DMS114 treated with DMSO at 0.1 percent for 48 hours (cell line): ENCODE data around the gene TCF21.
"Not testable (repeated sequence)": the region's sequence is repeated elsewhere in the genome, so short reads cannot be mapped to it uniquely, and the experiment has no call there.

Experiments used
- DNase-seq: peaks from one replicate; lab custom pipeline; 2025; ENCODE audit not compliant: unreplicated experiment; lab: John Stamatoyannopoulos, UW

The TCF21 gene

DNA sequence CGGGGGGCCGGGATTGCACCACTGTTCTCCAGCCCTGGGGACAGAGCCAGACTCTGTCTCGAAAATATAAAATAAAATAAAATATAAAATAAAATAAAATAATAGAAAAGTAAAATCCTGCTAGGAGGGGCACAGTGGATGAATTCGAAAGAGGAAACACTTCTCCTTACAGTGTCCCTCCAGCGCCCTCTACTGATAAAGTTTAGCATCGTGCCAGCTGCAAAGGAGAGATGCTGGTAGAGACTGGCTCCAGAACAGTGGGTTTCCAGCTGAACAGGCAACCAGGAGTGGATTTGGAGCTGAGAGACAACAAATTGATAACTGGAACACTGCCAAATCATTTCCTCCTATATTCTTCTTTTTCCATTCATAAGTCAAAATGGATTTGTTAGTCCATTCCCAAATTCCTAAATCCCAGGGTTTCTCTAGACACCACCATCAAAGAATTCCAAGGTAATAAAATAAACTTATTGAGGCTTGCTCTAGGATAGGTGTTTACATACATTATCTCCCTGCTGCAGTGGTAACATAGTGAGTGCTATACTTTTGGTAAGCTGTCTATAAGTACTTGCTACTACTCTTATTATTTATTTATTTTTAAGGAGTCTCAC is 32.4 kb downstream of the TCF21 start:
- DNase-seq = peak; percentile 25

DNA sequence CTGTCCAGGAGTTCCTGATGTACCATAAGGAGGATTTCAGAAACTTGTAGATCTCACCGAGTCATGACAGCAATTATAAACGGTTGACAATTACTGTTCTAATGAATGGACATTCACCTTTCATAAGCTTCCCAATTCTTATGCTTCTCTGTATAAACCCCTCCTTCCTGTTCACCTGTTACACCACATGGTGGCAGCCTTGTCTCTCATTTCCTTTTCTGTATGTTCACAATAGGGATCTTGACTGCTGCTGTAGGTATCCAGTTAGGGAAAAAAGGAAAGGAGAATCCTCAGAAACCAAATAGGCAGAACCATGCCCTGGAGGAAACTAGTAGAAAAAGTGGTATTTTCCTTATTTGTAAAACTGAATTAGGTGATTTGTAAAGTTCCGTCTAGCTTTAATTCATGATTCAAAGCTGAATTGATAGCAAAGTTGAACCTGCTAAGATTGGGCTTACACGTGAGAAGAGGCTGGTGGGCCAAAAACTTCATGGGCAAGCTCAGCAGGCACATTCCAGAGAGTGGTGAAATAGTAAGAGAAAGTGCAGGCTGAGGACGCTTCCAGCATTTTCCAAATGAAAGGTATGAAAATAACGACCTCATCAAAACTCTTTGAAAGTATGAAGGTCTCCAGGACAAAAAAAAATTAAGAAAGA is 35.2 kb downstream of the TCF21 start:
- peak; percentile 64 for DNase-seq

DNA sequence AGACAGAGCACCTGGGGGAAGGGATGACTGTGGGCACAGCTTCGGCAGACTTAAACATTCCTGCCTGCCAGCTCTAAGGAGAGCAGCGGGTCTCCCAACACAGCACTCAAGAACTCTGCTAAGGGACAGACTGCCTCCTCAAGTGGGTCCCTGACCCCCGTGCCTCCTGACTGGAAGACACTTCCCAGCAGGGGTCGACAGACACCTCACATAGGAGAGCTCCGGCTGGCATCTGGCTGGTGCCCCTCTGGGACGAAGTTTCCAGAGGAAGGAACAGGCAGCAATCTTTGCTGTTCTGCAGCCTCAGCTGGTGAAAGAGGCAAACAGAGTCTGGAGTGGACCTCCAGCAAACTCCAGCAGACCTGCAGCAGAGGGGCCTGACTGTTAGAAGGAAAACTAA is 42.3 kb downstream of the TCF21 start:
- not testable (repeated sequence) for DNase-seq

DNA sequence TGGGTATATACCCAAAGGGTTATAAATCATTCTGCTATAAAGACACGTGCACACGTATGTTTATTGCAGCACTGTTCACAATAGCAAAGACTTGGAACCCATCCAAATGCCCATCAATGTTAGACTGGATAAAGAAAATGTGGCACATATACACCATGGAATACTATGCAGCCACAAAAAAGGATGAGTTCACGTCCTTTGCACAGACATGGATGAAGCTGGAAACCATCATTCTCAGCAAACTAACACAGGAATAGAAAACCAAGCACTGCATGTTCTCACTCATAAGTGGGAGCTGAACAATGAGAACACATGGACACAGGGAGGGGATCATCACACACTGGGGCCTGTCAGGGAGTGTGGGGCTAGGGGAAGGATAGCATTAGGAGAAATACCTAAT is 47.4 kb downstream of the TCF21 start:
- not testable (repeated sequence) for DNase-seq

DNA sequence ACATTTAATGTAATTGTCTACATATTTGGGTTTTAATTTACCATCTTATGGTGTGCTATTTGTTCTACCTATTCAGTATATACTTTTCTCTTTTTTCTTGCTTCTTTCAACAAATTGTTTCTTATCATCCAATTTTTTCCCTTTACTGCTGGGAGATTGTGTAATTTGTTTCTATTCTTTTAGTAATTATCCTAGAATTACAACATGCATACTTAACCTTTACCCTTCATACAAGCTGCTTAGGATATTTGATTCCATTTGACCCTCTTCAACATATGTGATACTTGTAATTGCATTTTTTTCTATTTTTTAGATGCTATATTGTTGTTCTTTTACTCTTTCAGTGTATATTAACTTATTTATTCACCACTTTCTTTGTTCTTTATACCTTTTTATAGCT is 49.0 kb downstream of the TCF21 start:
- DNase-seq = no peak

DNA sequence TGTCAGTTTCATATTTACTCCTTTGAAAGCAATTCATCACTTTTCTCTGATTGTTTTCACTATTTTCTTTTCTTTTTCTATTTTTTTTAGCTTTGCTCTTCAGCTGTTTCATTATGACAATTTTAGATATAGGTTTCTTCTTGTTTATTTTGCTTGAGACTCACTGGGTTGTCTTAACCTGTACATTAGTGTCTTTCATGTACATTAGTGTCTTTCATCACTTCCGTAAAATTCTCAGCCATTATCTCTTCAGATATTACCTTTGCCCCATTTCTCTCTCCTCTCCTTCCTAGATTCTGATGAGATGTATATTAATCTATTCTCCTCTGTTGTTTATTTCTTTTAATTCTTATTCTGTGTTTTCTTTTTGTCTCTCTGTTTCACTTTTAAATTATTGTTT is 49.6 kb downstream of the TCF21 start:
- no peak for DNase-seq

DNA sequence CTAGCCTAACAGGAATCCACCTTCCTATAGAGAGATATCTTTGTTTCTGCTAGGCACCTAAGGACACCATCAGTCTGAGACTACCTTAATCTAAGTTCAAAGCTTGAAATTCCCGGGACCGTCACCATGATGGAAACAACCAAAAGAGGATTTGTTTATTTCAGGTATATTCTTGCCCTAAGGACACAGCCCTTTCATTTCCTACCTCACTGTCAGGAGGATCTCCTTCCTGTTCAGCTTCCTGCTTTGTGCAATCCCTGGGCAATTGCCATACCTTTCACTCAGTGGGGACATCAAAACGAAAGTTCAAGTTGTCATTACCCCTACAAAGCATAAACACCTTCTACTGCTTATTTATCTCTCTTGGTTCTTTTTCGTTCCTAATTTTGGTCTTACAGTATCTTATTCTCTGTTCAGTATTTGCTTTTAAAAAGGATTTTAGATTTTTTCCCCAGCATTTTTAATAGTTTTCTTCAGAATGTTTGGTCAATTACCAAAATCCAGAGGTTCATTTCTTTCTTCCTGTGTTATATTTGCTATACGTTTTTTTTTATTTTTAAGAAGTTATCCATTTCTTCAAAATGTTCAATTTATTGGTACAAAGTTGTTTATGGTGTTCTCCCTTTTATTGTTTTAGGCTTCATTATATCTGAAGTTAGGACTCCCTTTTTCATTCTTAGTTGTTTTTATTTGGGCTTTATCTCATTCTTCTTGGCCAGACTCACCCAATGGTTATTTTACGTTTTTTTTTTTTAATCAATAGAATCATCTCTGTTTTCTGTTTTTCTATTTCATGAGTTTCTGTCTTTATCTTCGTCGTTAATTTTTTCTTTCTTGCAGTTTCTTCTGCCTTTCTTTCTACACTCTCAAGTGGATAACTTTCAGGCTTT is 51.1 kb downstream of the TCF21 start:
- no peak for DNase-seq
